Measurements from ENCODE around the gene PHF5A.
"Not testable (repeated sequence)": the region's sequence is repeated elsewhere in the genome, so short reads cannot be mapped to it uniquely, and the experiment has no call there.

The PHF5A gene

GRCh38 chr22:41446639-41447434, 21.7 kb downstream of the PHF5A start, which contains the start of gene TOB2:
TSS of gene TOB2 (minus strand) at chr22:41446801. CDS start at chr22:41437345, 9,456 bp downstream.
- peak; percentile 94 for DNase-seq

DNA sequence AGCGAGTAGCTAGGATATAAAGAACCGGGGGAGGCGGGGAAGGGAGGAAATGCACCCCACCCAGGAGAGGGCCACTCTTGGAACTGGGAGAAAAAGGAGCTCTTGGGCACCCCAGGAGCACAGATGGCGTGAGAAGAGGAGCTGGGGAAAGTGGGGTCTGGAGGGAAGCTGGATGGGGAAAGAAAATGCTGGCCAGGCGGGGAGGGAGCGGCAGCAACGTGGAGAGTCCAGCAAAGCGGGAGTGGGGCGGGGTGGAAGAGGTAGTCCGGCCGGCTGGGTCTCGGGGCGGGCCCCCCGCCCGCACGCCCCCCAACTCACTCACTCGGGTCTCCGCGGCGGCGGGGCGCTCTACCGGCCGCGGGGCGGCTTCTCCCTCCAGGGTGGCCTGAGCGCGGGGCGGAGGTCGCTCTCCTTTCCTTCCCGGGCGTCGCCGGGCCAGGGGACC, 22.4 kb downstream of the PHF5A start:
- no peak for DNase-seq

DNA sequence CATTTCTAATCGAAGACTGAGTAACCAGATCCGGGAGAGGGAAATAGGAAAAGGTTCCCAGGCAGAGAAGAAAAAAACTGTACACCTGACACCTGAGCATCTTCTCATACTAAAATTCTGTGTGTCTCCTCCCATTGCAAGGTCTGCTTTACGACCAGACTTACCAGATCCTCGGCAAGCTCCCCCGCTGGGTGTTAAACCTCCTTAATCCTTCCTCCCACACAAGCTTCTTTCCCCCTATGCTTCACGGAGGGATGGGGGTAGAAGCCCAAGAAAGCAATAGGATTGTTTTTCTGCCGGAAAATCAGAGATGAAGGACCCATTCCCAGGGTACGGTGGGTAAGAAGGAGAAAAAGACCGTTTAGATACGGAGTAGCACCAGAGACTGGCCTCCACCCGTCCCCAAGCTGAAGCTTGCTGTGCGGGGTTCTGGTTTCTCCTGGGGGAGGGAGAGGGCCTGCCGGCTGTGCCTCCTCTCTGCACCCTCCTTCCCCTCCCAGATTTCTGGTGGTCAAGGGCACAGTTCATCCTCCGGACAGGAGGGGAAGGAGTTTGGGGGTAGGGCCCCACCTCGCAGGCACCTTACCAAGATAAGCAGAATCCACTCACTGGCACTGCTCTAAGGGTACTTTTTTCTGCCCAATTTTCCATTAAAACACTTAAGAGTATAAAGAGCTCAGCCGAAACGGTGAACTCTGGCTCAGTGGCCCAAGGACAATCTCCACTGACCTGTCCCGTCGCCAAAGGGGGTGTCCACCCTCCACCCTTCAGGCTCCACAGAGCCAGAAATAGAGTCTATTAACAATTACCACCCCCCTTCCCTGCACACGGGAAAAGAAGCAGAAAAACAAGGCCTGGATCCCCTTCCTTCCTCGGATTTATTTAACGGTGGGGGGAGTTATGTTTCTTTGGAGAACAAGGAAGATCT, 23.1 kb downstream of the PHF5A start:
- no peak for DNase-seq

- peak; percentile 90 for DNase-seq
Measured at GRCh38 chr22:41444360-41445128, 23.9 kb downstream of the PHF5A start.

DNA sequence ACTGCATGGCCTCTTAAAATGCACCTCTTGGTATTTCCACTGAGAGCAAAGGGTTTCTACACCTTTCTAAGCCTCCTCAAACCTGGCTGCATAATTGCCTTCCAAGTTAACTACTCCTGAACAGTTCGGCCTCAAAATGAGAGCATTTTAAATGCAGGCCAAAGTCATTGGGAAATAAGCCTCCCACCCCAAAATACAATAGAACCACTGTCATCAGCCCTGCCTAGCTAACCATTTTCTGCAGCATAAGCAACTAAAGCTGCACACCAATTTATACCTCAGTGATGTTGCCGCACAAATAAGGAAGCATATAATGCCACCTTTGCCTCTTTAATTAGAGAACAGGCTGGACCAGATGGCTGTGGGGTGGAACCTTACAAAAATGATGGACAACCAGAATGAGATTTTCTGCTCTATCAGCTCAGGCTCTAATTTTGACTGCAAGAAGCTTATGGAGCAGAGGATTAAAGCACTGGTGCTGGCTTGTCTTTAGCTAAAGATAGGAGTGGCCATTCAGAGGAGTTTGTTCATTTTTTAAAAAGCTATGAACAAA, 26.2 kb downstream of the PHF5A start:
- no peak for DNase-seq

DNA sequence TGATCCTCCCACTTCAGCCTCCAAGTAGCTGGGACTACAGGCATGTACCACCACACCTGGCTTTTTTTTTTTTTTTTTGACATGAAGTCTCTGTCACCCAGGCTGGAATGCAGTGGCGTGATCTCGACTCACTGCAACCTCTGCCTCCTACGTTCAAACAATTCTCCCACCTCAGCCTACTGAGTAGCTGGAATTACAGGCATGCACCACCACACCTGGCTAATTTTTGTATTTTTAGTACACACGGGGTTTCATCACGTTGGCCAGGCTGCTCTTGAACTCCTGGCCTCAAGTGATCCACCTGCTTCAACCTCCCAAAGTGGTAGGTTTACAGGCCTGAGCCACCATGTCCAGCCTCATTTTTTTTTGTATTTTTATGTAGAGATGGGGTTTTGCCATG, 28.0 kb downstream of the PHF5A start:
- DNase-seq, result not testable (repeated sequence)

DNA sequence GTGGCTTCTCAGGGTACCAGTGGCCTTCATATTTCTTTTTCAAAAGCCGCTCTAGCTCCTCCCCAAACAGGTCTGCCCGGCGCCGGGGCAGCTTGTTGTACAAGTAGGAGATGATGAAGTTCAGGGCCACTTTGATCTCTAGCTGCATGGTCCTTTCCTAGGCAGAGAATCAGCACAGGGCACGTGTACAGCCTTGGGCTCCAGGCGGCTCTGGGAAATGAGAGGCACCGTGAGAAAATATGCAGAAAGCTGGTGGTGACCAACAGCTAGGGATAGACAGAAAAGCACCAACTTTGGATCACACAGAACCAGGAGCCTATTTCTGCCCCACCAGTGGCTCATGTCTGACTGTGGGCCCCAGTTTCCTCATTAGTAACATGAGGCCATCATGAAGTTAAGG, 31.3 kb downstream of the PHF5A start:
- no peak for DNase-seq

GRCh38 chr22:41436322-41437113, 32.0 kb downstream of the PHF5A start:
- no peak for DNase-seq

DNA sequence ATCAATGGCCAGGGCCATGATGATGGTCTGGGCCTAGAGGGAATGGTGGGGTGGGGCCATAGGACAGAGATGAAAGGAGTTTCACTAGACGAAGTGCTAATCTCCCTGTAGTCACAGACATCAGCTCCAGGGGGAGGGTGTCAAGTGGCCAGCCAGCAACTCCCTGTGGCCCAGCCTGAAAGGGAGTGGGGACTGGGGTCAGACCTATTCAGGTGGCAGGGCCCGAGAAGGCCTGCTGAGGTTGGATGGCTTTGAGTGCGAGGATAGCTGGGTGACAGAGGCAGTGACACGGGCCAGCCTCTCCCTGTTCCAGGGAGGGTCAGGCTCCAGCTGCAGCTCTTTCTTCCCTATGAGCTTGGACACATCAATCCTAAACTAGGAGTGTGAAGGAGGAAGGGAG, 32.9 kb downstream of the PHF5A start:
- no peak for DNase-seq

DNA sequence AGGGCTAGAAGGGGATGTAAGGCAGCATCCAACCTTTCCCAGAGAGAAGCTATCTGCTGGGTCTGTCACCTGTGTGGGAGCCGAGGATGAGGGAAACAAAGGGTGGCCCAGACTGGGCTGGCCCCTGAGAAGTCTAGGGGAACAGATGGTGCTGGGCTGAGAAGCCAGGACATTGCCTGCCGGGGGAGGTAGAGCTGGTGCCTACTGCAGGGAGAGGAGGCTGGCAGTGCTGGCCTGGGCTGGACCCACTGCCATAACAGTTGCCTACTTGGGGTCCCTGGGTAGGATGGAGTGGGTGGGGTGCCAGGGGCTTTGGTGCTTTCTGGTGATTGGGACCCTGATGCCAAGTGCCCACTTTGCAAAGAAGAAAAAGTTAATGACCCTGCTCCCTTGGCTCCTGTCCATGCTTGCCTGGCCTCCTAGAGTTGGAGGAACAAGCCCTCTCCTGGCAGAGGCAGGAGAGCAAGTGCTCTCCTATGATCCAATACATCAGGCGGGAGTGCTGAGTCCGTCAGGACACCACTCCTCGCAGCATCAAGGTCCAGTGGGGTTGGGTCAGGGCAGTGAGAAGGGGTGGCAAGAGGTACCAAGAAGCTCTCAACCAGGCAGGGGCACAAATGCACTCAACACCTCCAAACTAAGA, 34.0 kb downstream of the PHF5A start:
- not testable (repeated sequence) for DNase-seq

DNA sequence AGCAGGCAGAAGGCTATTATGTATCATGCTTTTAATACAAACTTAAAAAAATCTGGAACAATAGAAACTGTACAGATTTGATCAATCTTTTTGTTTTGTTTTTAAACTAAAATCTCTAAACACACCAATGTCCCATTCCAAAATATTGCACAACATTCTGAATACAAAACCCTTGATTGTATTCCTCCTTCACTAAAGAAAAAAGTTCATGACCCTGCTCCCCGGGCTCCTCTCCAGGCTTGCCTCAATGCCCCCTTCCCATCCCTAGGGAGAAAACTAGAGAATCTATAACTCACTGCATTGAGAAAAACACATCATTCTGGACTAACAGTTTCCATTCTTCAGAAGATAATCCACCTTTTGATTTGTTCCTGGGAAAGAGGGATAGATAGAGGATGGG, 35.0 kb downstream of the PHF5A start:
- DNase-seq, result not testable (repeated sequence)

GRCh38 chr22:41431656-41432055, 36.8 kb downstream of the PHF5A start:
- no peak for DNase-seq

DNA sequence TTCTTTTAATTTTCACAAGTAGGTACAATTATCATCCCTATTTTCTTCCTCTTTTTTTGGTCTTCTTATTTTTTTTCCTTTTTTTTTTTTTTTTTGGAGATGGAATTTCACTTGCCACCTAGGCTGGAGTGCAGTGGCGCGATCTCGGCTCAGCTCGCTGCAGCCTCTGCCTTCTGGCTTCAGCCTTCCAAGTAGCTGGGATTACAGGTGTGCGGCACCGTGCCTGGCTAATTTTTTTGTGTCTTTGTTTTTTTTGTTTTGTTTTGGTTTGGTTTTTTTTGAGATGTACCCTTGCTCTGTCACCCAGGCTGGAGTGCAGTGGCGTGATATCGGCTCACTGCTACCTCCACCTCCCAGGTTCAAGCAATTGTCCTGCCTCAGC, 38.5 kb downstream of the PHF5A start:
- DNase-seq, result no peak

- no peak for DNase-seq
Measured at GRCh38 chr22:41429232-41429950, 39.1 kb downstream of the PHF5A start.

DNA sequence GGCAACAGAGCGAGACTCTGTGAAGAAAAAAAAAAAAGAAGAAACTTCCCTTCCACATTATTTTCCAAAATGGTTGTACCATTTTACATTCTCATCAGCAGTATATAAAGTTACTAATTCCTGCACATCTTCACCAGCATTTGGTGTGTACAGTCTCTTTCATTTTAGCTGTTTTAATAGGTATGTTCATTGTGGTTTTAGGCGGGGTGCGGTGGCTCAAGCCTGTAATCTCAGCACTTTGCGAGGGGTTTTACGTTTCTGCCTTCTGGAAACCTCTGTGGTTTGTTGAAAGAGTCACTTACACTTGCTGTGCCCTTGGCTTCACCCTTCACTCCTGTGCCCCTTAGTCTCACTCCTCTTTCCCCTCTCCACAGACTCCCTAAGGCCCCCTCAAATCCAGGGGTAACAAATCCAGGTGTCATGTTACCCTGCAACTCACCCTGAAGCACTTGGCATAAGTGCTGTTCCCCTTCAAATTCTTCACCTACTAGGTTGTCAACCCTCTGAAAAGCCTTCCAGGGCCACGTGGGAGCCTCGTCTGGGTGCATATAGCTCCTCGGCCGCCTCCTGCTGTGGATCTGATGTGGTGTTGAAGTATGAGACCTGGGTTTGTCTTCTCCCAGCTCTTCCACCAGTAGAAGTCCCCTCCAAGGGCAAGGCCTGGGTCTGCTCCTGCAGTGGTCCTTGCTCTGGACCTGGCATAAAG, 42.7 kb downstream of the PHF5A start:
- DNase-seq, result no peak

DNA sequence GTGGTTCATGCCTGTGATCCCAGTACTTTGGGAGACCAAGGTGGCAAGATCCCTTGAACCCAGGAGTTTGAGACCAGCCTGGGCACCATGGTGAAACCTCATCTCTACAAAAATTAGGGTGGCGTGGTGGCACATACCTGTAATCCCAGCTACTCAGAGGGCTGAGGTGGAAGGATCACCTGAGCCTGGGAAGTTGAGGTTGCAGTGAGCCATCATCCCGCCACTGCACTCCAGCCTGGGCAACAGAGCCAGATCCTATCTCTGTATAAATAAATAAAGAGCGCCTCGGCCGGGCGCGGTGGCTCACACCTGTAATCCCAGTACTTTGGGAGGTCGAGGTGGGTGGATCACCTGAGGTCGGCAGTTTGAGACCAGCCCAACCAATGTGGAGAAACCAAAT, 49.8 kb downstream of the PHF5A start:
- DNase-seq, result no peak

GRCh38 chr22:41417622-41418390, 50.7 kb downstream of the PHF5A start:
- no peak for DNase-seq

DNA sequence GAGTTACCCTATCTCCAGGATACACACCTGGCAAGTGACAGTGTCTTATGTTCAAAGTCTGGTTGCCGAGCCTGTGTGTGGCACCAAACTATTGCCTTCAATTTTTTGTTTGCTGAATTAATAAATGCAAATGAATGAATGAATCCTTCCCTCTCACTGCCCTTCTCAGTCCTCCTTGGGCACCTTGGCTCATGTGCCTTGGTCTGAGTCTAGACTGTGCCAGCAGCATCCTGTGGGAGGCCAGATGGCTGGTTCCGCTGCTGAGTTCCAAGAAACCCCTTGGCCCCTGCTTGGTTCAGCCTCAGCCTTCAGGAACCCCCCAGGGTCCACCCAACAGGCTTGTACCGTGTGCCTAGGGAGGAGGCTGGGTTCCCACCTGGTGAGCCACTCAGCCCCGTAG, 52.9 kb downstream of the PHF5A start:
- no peak for DNase-seq

Measured in CD4-positive, alpha-beta T cell treated with Interleukin-15 for 1 hour (primary cell).